MM.1S (cell line): Measurements from ENCODE around the gene GAB1.

Source experiments
- DNase-seq: peaks from one replicate; pipeline ENCODE4 v3.0.0-alpha.2; 2015
- H2AFZ ChIP-seq: fragments of 300-600 bp; sonication (generic); 2 replicates; pipeline ENCODE4 v1.6.0; 2016; ENCODE audit warnings: antibody characterized with exemption, low read length
- H3F3A ChIP-seq: fragments of 300-600 bp; sonication (generic); 2 replicates; pipeline ENCODE4 v1.6.1; 2016; ENCODE audit warnings: mild to moderate bottlenecking, antibody characterized with exemption, low read length, moderate library complexity, mixed read lengths; ENCODE audit not compliant: insufficient read depth
- H3K27ac ChIP-seq: fragments of 300-600 bp; sonication (generic); 2 replicates; pipeline ENCODE4 v1.5.1; 2016; ENCODE audit warnings: mild to moderate bottlenecking, low read length
- H3K27me3 ChIP-seq: fragments of 300-600 bp; sonication (generic); replicated peaks from 2 replicates; pipeline ENCODE4 v1.6.0; 2016; ENCODE audit warnings: low read length; ENCODE audit not compliant: insufficient read depth
- H3K36me3 ChIP-seq: fragments of 300-600 bp; sonication (generic); replicated peaks from 2 replicates; pipeline ENCODE4 v1.6.1; 2016; ENCODE audit warnings: mild to moderate bottlenecking, low read length, mixed read lengths; ENCODE audit not compliant: insufficient read depth
- H3K4me1 ChIP-seq: fragments of 300-600 bp; sonication (generic); 2 replicates; pipeline ENCODE4 v1.6.1; 2016; ENCODE audit warnings: low read length, mixed read lengths
- H3K4me2 ChIP-seq: fragments of 300-600 bp; sonication (generic); 2 replicates; pipeline ENCODE4 v1.6.0; 2016; ENCODE audit warnings: low read depth, low read length
- H3K4me3 ChIP-seq: fragments of 300-600 bp; sonication (generic); 2 replicates; pipeline ENCODE4 v1.5.1; 2016; ENCODE audit warnings: low read length, mixed read lengths
- H3K79me2 ChIP-seq: fragments of 300-600 bp; sonication (generic); 2 replicates; pipeline ENCODE4 v1.6.1; 2016; ENCODE audit warnings: mixed run types, low read length, mixed read lengths
- H3K9ac ChIP-seq: fragments of 300-600 bp; sonication (generic); 2 replicates; pipeline ENCODE4 v1.6.1; 2016; ENCODE audit warnings: low read length, mixed read lengths
- H3K9me2 ChIP-seq: fragments of 300-600 bp; sonication (generic); replicated peaks from 2 replicates; pipeline ENCODE4 v1.6.1; 2016; ENCODE audit warnings: mild to moderate bottlenecking, low read length, mixed read lengths; ENCODE audit not compliant: insufficient read depth
- H3K9me3 ChIP-seq: fragments of 300-600 bp; sonication (generic); replicated peaks from 2 replicates; pipeline ENCODE4 v1.6.1; 2016; ENCODE audit warnings: mild to moderate bottlenecking, low read length, mixed read lengths; ENCODE audit not compliant: insufficient read depth
- H4K20me1 ChIP-seq: fragments of 300-600 bp; sonication (generic); 2 replicates; pipeline ENCODE4 v1.6.1; 2016; ENCODE audit warnings: mild to moderate bottlenecking, low read length, moderate library complexity, mixed read lengths; ENCODE audit not compliant: insufficient read depth
- CTCF ChIP-seq: fragments of 300-600 bp; sonication (generic); IDR thresholded peaks from 2 replicates; pipeline ENCODE4 v1.5.1; 2016; ENCODE audit warnings: antibody characterized with exemption, low read length, mixed read lengths
- EZH2 ChIP-seq: fragments of 300-600 bp; sonication (generic); optimal IDR thresholded peaks from 2 replicates; pipeline ENCODE3; 2017; ENCODE audit warnings: low read depth, mild to moderate bottlenecking, antibody characterized with exemption, low read length, mixed read lengths
- EZH2phosphoT487 ChIP-seq: fragments of 300-600 bp; sonication (generic); IDR thresholded peaks from 2 replicates; pipeline ENCODE4 v1.6.1; 2018; ENCODE audit warnings: antibody characterized with exemption, low read length

The GAB1 gene

DNA sequence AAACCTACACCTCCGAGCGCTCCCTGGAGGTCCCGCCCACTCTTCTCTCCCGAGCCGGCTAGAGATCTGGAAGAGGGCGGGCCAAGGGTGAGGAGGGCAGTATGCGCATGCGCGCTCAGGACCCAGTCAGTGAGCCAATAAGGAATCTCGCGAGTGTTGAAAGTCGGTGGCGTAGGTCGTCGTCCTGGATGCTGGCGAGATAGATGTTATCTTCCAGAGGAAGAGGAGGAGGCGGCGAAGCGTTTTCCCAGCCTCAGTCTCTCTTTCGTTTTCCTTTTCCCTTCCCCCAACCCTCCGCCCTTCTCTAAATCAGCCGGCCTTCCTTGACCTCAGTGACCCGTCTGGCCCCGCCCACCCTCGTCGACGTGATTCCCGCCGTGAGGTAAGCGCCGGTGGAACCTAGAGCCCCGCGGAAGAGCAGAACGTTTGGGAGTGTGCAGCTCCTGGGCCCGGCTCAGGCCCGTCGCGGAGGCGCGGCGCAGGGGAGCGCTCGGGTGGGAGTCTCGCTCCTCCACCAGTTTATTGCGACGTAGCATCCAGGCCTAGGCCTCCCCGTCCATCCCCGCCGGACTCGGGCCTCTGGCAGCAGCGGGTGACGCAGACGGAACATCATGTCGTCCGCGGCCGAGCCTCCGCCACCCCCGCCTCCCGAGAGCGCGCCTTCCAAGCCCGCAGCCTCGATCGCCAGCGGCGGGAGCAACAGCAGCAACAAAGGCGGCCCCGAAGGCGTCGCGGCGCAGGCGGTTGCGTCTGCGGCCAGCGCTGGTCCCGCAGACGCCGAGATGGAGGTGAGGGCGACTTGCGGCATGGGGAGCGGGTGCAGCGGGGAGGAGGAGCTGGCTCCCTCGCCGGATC, 176.9 kb downstream of the GAB1 start, which contains the start of gene SMARCA5:
SMARCA5 (plus strand) TSS at position 389 of the 855 bp plus-strand sequence; CDS start at position 612, 223 bp downstream.
- Histone ChIP-seq H3K79me2 (peaks cover 48% of the 10 kb centered on the region), H3K4me1 (peaks cover 21% of the 10 kb centered on the region; the same call in 1 of the 2 replicates)
- DNase-seq: peak; percentile 99

DNA sequence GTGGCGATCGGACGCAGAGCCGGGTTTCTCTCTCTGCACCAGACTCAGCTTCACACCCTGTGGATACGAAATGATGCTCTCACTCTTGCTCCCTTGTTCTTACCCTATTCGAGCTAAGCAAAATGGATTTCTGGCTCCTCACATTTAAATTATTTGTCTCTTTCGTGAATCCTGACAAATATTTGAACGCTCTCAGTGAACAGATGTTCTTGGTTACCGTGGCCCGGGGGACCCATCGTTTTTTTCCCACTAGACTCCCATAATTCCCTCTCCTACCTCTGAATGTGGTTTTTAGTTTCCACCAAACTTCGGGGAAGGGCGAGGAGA, 177.5 kb downstream of the GAB1 start:
- Histone ChIP-seq H3K4me2 (peak overlapping the region; percentile 89), H2AFZ (peak overlapping the region; percentile 90), H3K9me3 (no peaks in the 10 kb centered on the region), H3K36me3 (no peaks in the 10 kb centered on the region; the same call in 1 of the 2 replicates), H3K4me3 (peak overlapping the region; percentile 90), H3K27me3 (no peaks in the 10 kb centered on the region), H3K9me2 (no peaks in the 10 kb centered on the region), H4K20me1 (peaks cover 15% of the 10 kb centered on the region; the same call in 1 of the 2 replicates), H3K27ac (peak overlapping the region; percentile 92), H3K79me2 (peaks cover 54% of the 10 kb centered on the region), H3F3A (peaks cover 22% of the 10 kb centered on the region), H3K9ac (peak overlapping the region; percentile 86), H3K4me1 (peaks cover 21% of the 10 kb centered on the region; the same call in 1 of the 2 replicates)
- DNase-seq: no peak
- no peak for TF ChIP-seq EZH2phosphoT487

More for the DNA sequence above, 176.9 kb downstream of the GAB1 start, which contains the start of gene SMARCA5:
- Histone ChIP-seq H3K9me2 (no peaks in the 10 kb centered on the region), H3K4me2 (peak within 1 kb of the TSS; percentile 90), H3F3A (peaks cover 22% of the 10 kb centered on the region), H4K20me1 (peaks cover 15% of the 10 kb centered on the region; the same call in 1 of the 2 replicates), H3K27ac (peak within 1 kb of the TSS; percentile 92), H2AFZ (peak within 1 kb of the TSS; percentile 90), H3K4me3 (peak within 1 kb of the TSS; percentile 90), H3K36me3 (no peaks in the 10 kb centered on the region; the same call in 1 of the 2 replicates), H3K9me3 (no peaks in the 10 kb centered on the region), H3K9ac (peak within 1 kb of the TSS; percentile 86), H3K27me3 (no peaks in the 10 kb centered on the region)
- TF ChIP-seq CTCF (no peak), EZH2phosphoT487 (no peak), EZH2 (no peak)

GRCh38 chr4:143514497-143514896, 177.8 kb downstream of the GAB1 start:
- Histone ChIP-seq H3K4me2 (peak overlapping the region; percentile 89), H3K36me3 (no peaks in the 10 kb centered on the region; the same call in 1 of the 2 replicates), H3K9ac (peak overlapping the region; percentile 86), H3K9me2 (no peaks in the 10 kb centered on the region), H4K20me1 (peaks cover 15% of the 10 kb centered on the region; the same call in 1 of the 2 replicates), H3K4me1 (peaks cover 21% of the 10 kb centered on the region; the same call in 1 of the 2 replicates), H3K27ac (peak overlapping the region; percentile 92), H3F3A (peaks cover 22% of the 10 kb centered on the region), H3K4me3 (peak overlapping the region; percentile 90), H3K27me3 (no peaks in the 10 kb centered on the region), H2AFZ (peak overlapping the region; percentile 90), H3K79me2 (peaks cover 58% of the 10 kb centered on the region), H3K9me3 (no peaks in the 10 kb centered on the region)
- no peak for TF ChIP-seq EZH2phosphoT487
- DNase-seq: peak; percentile 30

DNA sequence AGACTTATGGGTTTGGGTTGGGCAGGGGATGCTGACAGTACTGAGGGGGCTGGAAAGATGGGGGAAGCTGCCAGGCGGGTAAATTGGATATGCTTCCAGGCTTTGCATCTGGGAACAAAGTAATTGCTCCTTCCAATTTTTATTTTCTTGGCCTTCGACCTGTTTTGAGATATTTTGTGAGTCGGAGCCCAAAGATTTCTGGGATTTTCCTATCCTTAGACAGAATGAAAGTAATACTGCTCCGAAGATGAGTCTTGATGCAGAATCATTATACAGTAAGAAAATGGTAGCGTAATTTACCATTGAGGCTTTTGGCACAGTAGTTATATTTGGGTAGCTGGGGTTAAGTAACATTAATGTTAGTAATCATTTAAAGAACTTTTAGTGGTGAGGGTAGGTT, 178.2 kb downstream of the GAB1 start:
- Histone ChIP-seq H3K9me3 (no peaks in the 10 kb centered on the region), H3F3A (peaks cover 22% of the 10 kb centered on the region), H2AFZ (no peak overlapping the region), H3K79me2 (peaks cover 62% of the 10 kb centered on the region), H3K9ac (peak overlapping the region; percentile 86), H4K20me1 (peaks cover 15% of the 10 kb centered on the region), H3K9me2 (no peaks in the 10 kb centered on the region), H3K36me3 (no peaks in the 10 kb centered on the region; the same call in 1 of the 2 replicates), H3K27ac (no peak overlapping the region), H3K4me2 (peak overlapping the region; percentile 89), H3K27me3 (no peaks in the 10 kb centered on the region), H3K4me3 (peak overlapping the region; percentile 90), H3K4me1 (peaks cover 21% of the 10 kb centered on the region; the same call in 1 of the 2 replicates)
- TF ChIP-seq EZH2: no peak
- no peak for TF ChIP-seq CTCF
- TF ChIP-seq EZH2phosphoT487: no peak
- no peak for DNase-seq
